Measurements from ENCODE around the gene PPP1R12A.
"Not testable (repeated sequence)": the region's sequence is repeated elsewhere in the genome, so short reads cannot be mapped to it uniquely, and the experiment has no call there.

The PPP1R12A gene

GRCh38 chr12:79835377-79835843 lies 99.5 kb downstream of the PPP1R12A start:
- no peak for DNase-seq

GRCh38 chr12:79834712-79835376 lies 100.1 kb downstream of the PPP1R12A start:
- no peak for DNase-seq

- no peak for DNase-seq
Observed at GRCh38 chr12:79830440-79830839, 104.5 kb downstream of the PPP1R12A start.

GRCh38 chr12:79828924-79829323 lies 106.0 kb downstream of the PPP1R12A start:
- no peak for DNase-seq

- no peak for DNase-seq
Observed at GRCh38 chr12:79827484-79827883, 107.4 kb downstream of the PPP1R12A start.

- no peak for DNase-seq
Observed at GRCh38 chr12:79826267-79827128, 108.4 kb downstream of the PPP1R12A start.

GRCh38 chr12:79822475-79822874 lies 112.4 kb downstream of the PPP1R12A start:
- no peak for DNase-seq

GRCh38 chr12:79818856-79819255 lies 116.0 kb downstream of the PPP1R12A start:
- DNase-seq: no peak

- not testable (repeated sequence) for DNase-seq
Observed at GRCh38 chr12:79784366-79785065, 150.4 kb downstream of the PPP1R12A start.

- no peak for DNase-seq
Observed at GRCh38 chr12:79782172-79782900, 152.6 kb downstream of the PPP1R12A start.

- no peak for DNase-seq
Observed at GRCh38 chr12:79778802-79779448, 156.0 kb downstream of the PPP1R12A start.

GRCh38 chr12:79776111-79776510 lies 158.8 kb downstream of the PPP1R12A start:
- DNase-seq: no peak

GRCh38 chr12:79775355-79776027 lies 159.4 kb downstream of the PPP1R12A start:
- no peak for DNase-seq

- DNase-seq: no peak
Observed at GRCh38 chr12:79773896-79774295, 161.0 kb downstream of the PPP1R12A start.

- no peak for DNase-seq
Observed at GRCh38 chr12:79769860-79770485, 164.9 kb downstream of the PPP1R12A start.

GRCh38 chr12:79769189-79769859 lies 165.6 kb downstream of the PPP1R12A start:
- DNase-seq: no peak

GRCh38 chr12:79766705-79767464 lies 168.0 kb downstream of the PPP1R12A start:
- DNase-seq: no peak

GRCh38 chr12:79765157-79765556 lies 169.7 kb downstream of the PPP1R12A start:
- no peak for DNase-seq

GRCh38 chr12:79764641-79765040 lies 170.3 kb downstream of the PPP1R12A start:
- DNase-seq: no peak

Data from cortex of kidney (tissue), 1 donor.